ENCODE data around the gene STRAP.
"Not testable (repeated sequence)": the region's sequence is repeated elsewhere in the genome, so short reads cannot be mapped to it uniquely, and the experiment has no call there.

Gene STRAP

GRCh38 chr12:15887043-15887817, 5.0 kb downstream of the STRAP start:
- no peak overlapping the region for H3K27ac Mint-ChIP-seq
- H3K4me3 Mint-ChIP-seq, result no peak overlapping the region
- H3K9me3 Mint-ChIP-seq, result no peaks in the 10 kb centered on the region
- H3K27me3 Mint-ChIP-seq, result no peaks in the 10 kb centered on the region
- peaks cover 50% of the 10 kb centered on the region for H3K36me3 Mint-ChIP-seq
- no peak for ATAC-seq
- H3K4me1 Mint-ChIP-seq, result peaks cover 59% of the 10 kb centered on the region

DNA sequence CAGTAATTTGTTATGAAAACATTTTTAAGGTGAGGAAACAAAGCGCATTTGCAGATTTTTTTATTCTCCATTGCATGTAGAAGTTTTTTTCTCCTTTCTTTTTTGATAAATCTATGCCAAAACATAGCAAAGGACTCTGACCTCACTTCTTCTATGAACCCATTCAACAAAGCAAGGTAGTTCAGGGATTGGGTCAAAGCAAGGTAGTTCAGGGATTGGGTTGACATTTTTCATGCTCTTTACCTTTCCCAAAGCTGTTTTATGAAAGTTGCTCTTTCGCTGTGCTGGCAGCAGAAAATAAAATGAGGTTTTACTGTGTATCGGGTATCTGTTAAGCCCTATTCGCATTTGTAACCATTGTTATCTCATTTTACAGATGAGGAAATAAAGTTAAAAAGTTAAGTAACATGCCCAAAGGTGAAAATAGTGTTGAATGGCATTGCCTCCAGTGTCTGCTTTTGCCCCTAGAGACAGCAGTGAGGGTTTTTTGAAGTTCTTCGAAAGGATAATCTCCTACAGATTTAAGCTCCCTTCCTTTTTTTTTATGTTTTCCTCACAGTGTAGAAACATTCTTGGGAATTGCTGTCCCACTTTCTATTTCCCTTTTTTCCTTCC, 10.6 kb downstream of the STRAP start:
- Mint-ChIP-seq H3K36me3 (peaks cover 23% of the 10 kb centered on the region), H3K27ac (no peak overlapping the region), H3K4me1 (peaks cover 14% of the 10 kb centered on the region)

DNA sequence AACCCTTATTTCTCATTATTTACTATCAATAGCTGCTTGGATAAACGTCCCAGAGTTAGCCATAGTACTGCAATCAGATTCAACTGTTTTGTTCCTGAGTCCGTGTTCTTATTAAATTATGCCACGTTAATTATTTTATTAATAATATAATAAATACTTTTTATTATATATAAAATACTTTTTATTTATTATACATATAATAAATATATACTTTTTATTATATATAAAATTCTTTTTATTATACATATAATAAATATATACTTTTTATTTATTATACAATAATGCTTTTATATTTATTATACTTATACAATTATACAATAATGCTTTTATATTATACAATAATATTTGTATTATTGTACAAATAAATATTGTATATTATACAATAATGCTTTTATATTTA, 11.1 kb downstream of the STRAP start:
- no peak overlapping the region for H3K27ac Mint-ChIP-seq
- no peak for ATAC-seq
- H3K4me1 Mint-ChIP-seq, result peaks cover 9% of the 10 kb centered on the region
- no peaks in the 10 kb centered on the region for H3K27me3 Mint-ChIP-seq
- peaks cover 23% of the 10 kb centered on the region for H3K36me3 Mint-ChIP-seq
- H3K4me3 Mint-ChIP-seq, result no peak overlapping the region
- H3K9me3 Mint-ChIP-seq, result no peaks in the 10 kb centered on the region

More for the DNA sequence above, 10.6 kb downstream of the STRAP start:
- Mint-ChIP-seq H3K4me3 (no peak overlapping the region), H3K9me3 (no peaks in the 10 kb centered on the region), H3K27me3 (no peaks in the 10 kb centered on the region)
- ATAC-seq, result no peak

DNA sequence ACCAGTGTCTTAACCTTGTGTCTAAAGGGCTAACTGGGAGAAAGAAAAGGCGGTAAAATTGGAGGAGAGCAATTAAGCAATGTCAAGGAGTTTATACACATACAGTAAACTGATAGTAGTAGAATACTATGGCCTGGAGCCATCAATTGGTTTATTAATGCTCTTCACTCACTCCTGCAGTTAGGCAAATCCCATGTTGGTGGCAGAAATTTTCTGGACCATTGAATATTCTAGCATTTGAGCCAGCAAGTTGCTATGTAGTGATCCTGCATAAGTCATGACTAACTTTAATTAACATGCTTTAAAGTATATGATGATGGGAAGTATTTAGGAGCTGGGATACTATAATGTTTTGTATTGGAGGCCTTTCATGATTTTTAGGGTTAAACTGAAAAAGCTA, 14.7 kb downstream of the STRAP start:
- H3K36me3 Mint-ChIP-seq, result peaks cover 28% of the 10 kb centered on the region
- H3K4me3 Mint-ChIP-seq, result no peak overlapping the region
- H3K9me3 Mint-ChIP-seq, result no peaks in the 10 kb centered on the region
- H3K27ac Mint-ChIP-seq, result no peak overlapping the region
- peaks cover 7% of the 10 kb centered on the region for H3K4me1 Mint-ChIP-seq
- H3K27me3 Mint-ChIP-seq, result no peaks in the 10 kb centered on the region
- no peak for ATAC-seq

GRCh38 chr12:15897433-15897832, 15.2 kb downstream of the STRAP start:
- H3K36me3 Mint-ChIP-seq, result peaks cover 34% of the 10 kb centered on the region

GRCh38 chr12:15899282-15899870, 17.2 kb downstream of the STRAP start:
- H3K36me3 Mint-ChIP-seq, result peaks cover 34% of the 10 kb centered on the region
- no peak overlapping the region for H3K4me3 Mint-ChIP-seq
- no peaks in the 10 kb centered on the region for H3K27me3 Mint-ChIP-seq
- H3K9me3 Mint-ChIP-seq, result no peaks in the 10 kb centered on the region
- H3K27ac Mint-ChIP-seq, result no peak overlapping the region
- no peak for ATAC-seq
- H3K4me1 Mint-ChIP-seq, result peaks cover 7% of the 10 kb centered on the region

More at GRCh38 chr12:15897433-15897832, 15.2 kb downstream of the STRAP start:
- H3K9me3 Mint-ChIP-seq, result no peaks in the 10 kb centered on the region
- no peak overlapping the region for H3K4me3 Mint-ChIP-seq
- ATAC-seq, result no peak
- H3K27ac Mint-ChIP-seq, result no peak overlapping the region
- peaks cover 7% of the 10 kb centered on the region for H3K4me1 Mint-ChIP-seq
- H3K27me3 Mint-ChIP-seq, result no peaks in the 10 kb centered on the region

DNA sequence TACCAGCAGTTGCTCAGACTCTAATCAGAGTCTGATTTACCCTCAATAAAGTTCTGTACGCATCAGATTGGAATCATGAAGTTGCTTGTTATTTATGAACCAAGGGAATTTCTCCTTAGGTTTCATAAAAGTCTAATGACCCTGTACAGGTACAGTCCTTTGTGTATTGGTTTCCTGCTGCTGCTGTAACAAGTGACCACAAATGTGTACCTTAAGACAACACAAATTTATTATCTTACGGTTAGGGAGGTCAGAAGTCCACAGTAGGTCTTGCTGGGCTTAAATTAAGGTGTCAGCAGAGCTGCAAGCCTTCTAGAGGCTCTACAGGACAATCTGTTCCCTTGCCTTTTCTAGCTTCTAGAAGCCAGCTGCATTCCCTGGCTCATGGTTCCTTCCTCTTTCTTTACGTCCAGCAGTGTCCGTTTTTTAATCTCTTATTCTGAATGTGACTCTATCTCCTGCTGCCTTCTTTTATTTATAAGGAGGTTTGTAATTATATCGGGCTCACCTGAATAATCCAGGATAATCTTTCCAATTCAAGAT, 22.3 kb downstream of the STRAP start:
- H3K4me3 Mint-ChIP-seq, result no peak overlapping the region
- no peak for ATAC-seq
- H3K4me1 Mint-ChIP-seq, result peaks cover under 1% of the 10 kb centered on the region
- no peak overlapping the region for H3K27ac Mint-ChIP-seq
- peaks cover 20% of the 10 kb centered on the region for H3K36me3 Mint-ChIP-seq
- H3K9me3 Mint-ChIP-seq, result no peaks in the 10 kb centered on the region
- H3K27me3 Mint-ChIP-seq, result no peaks in the 10 kb centered on the region

GRCh38 chr12:15910468-15910863, 28.3 kb downstream of the STRAP start:
- Mint-ChIP-seq H3K4me1 (peaks cover 11% of the 10 kb centered on the region), H3K27ac (peak overlapping the region; percentile 95), H3K4me3 (peak overlapping the region; percentile 26), H3K9me3 (no peaks in the 10 kb centered on the region), H3K27me3 (no peaks in the 10 kb centered on the region), H3K36me3 (no peaks in the 10 kb centered on the region)
- ATAC-seq, result no peak

DNA sequence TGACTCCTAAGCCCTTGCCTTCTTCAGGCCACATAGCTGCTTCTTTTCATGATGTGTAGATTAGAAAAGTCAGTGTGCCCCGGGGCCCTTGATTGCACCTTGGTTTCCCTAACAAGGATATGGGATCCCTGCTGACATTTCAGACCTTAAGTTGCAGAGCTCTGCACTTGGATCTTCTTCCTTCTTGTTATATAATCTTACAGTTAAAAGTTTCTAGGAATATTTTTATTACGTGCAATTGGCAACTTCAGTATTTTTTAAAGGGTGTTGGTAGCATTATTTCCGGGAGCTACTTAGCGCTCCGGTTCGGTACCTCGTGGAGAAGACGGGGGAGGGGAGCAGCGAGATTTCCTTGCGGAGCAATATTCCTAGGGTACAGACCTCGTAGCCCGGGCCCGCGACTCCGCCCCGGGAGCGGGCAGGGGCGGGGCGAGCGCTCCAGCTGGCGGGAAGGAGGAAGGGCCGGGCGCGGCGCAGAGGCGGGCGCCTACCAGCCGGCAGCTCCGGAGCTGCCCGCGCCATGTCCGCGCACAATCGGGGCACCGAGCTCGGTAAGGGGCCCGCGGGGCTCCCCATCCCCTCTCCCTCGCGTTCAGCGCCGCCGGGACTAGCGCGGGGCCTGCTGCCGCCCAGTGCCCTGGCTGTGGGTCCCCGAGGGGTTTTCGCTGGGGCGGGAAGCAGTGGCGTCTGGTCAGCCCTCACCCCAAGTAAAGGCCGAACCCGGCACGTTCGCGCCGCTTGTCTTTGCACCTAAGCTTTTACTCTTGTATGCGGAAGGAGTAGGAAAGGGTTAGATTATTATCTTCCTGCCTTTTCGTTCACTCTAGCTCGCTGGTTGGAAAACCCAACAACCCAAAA, 28.9 kb downstream of the STRAP start, which contains the start of gene DERA:
Gene DERA, plus strand, starts transcription at position 469 of the 858 bp plus-strand sequence. Its CDS starts 52 bp downstream, at position 521.
- H3K27me3 Mint-ChIP-seq, result no peaks in the 10 kb centered on the region
- peak within 1 kb of the TSS; percentile 95 for H3K27ac Mint-ChIP-seq
- H3K9me3 Mint-ChIP-seq, result no peaks in the 10 kb centered on the region
- peak; percentile 95 for ATAC-seq
- peak within 1 kb of the TSS; percentile 90 for H3K4me3 Mint-ChIP-seq
- no peaks in the 10 kb centered on the region for H3K36me3 Mint-ChIP-seq
- peaks cover 11% of the 10 kb centered on the region for H3K4me1 Mint-ChIP-seq

DNA sequence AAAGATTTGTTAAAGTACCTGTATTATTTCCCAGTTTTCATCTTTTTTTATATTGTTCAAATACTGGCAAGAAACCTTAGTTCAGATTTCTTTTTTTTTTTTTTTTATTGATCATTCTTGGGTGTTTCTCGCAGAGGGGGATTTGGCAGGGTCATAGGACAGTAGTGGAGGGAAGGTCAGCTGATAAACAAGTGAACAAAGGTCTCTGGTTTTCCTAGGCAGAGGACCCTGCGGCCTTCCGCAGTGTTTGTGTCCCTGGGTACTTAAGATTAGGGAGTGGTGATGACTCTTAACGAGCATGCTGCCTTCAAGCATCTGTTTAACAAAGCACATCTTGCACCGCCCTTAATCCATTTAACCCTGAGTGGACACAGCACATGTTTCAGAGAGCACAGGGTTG, 29.7 kb downstream of the STRAP start:
- not testable (repeated sequence) for H3K9me3 Mint-ChIP-seq, H3K36me3 Mint-ChIP-seq, ATAC-seq, H3K27me3 Mint-ChIP-seq
- Mint-ChIP-seq H3K4me1 (peaks cover 11% of the 10 kb centered on the region), H3K27ac (peak overlapping the region; percentile 95), H3K4me3 (peak overlapping the region; percentile 90)

GRCh38 chr12:15914131-15914530, 31.9 kb downstream of the STRAP start:
- H3K4me1 Mint-ChIP-seq, result peaks cover 11% of the 10 kb centered on the region
- ATAC-seq, H3K27ac Mint-ChIP-seq, H3K4me3 Mint-ChIP-seq, H3K27me3 Mint-ChIP-seq, H3K36me3 Mint-ChIP-seq, H3K9me3 Mint-ChIP-seq: not testable (repeated sequence)

DNA sequence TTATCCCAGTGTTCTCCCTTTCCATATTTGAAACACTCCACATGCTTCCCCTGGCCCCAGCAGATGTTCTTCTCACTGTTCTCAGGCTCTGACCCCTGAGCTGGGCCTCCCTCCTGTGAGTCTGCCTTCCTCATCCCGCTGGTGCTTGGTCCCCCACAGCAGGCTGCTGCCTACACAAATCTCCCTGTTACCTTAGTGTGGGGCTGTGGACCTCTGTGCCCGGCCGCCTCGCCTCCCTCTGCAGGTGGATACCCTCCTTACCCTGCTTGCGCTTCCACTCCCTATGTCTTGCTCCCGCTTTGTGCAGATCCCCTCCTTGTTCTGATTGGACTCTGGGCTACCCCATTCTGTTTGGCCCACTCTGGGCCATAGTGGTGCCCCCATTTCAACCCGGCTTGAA, 35.9 kb downstream of the STRAP start:
- Mint-ChIP-seq H3K4me1 (no peaks in the 10 kb centered on the region), H3K4me3 (no peak overlapping the region), H3K27ac (no peak overlapping the region), H3K27me3 (no peaks in the 10 kb centered on the region), H3K36me3 (peaks cover 15% of the 10 kb centered on the region), H3K9me3 (no peaks in the 10 kb centered on the region)
- ATAC-seq, result no peak

GRCh38 chr12:15919418-15919817, 37.2 kb downstream of the STRAP start:
- Mint-ChIP-seq H3K27ac (no peak overlapping the region), H3K4me3 (no peak overlapping the region), H3K9me3 (no peaks in the 10 kb centered on the region), H3K36me3 (peaks cover 15% of the 10 kb centered on the region), H3K4me1 (peaks cover 6% of the 10 kb centered on the region), H3K27me3 (no peaks in the 10 kb centered on the region)
- no peak for ATAC-seq

DNA sequence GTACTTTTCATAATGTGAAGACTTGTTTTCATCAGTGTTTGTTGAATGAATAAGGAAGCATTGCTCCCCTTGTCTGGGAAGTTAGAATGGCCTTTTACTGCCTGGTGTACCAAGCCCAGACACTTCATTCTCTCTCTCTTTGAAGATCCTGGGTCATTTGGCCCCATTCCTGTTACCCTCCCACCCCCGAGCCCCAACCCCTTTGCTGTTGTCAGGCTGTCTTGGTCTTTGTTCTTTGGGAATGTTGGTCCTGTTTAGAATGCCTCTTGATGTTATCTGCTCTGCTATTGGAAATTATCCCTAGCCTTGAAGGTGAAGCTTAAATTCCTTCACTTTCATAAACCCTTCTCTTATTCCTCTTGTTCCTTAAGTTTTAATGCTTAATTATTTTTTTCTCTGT, 42.8 kb downstream of the STRAP start:
- H3K4me1 Mint-ChIP-seq, result peaks cover 6% of the 10 kb centered on the region
- H3K36me3 Mint-ChIP-seq, result peaks cover 10% of the 10 kb centered on the region
- H3K9me3 Mint-ChIP-seq, result no peaks in the 10 kb centered on the region
- no peak overlapping the region for H3K27ac Mint-ChIP-seq
- ATAC-seq, result no peak
- no peak overlapping the region for H3K4me3 Mint-ChIP-seq
- no peaks in the 10 kb centered on the region for H3K27me3 Mint-ChIP-seq

- no peaks in the 10 kb centered on the region for H3K27me3 Mint-ChIP-seq
- peaks cover 17% of the 10 kb centered on the region for H3K4me1 Mint-ChIP-seq
- peaks cover 7% of the 10 kb centered on the region for H3K9me3 Mint-ChIP-seq
- H3K4me3 Mint-ChIP-seq, result no peak overlapping the region
- peaks cover 22% of the 10 kb centered on the region for H3K36me3 Mint-ChIP-seq
- H3K27ac Mint-ChIP-seq, result no peak overlapping the region
- no peak for ATAC-seq
Observed at GRCh38 chr12:15928346-15928745, 46.2 kb downstream of the STRAP start.
